Measurements from ENCODE around the gene PCYT1B.

Gene PCYT1B

DNA sequence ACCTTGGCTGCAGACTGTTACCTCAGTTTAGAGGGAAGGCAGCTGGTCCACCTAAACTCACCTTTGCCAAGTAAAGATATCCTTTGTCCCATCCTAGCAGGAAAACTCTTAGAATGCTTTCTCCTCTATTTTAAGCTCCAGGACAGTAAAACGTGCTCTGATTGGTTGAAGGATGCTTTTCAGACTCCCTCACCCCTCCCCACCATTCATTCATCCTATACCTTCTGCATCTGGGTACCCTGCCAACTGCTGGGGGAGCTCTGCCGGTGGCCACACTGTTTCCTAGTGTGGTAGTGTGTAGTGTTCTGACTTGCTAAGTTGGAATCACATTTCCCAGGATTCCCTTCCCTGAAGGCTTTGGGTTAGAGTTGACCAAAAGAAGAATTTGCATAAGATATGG lies 26.3 kb upstream of the PCYT1B start:
- Histone ChIP-seq H3K9ac (no peak overlapping the region), H3K36me3 (ENCODE audit: insufficient read depth) (no peaks in the 10 kb centered on the region), H3K4me3 (IDR thresholded peaks at IDR 0.05; ENCODE audit: insufficient read depth, low read depth, low read length) (no peak overlapping the region), H3K27ac (no peak overlapping the region), H3K27me3 (ENCODE audit: insufficient read depth, low read depth) (no peaks in the 10 kb centered on the region), H4K20me1 (ENCODE audit: insufficient read depth) (no peaks in the 10 kb centered on the region), H3K79me2 (ENCODE audit: insufficient read depth, low read depth) (no peaks in the 10 kb centered on the region), H3K4me1 (ENCODE audit: low read depth, poor library complexity, severe bottlenecking) (no peaks in the 10 kb centered on the region), H3K4me2 (no peak overlapping the region), H2AFZ (ENCODE audit: low read depth) (no peak overlapping the region)
- TF ChIP-seq, protein P1, sequence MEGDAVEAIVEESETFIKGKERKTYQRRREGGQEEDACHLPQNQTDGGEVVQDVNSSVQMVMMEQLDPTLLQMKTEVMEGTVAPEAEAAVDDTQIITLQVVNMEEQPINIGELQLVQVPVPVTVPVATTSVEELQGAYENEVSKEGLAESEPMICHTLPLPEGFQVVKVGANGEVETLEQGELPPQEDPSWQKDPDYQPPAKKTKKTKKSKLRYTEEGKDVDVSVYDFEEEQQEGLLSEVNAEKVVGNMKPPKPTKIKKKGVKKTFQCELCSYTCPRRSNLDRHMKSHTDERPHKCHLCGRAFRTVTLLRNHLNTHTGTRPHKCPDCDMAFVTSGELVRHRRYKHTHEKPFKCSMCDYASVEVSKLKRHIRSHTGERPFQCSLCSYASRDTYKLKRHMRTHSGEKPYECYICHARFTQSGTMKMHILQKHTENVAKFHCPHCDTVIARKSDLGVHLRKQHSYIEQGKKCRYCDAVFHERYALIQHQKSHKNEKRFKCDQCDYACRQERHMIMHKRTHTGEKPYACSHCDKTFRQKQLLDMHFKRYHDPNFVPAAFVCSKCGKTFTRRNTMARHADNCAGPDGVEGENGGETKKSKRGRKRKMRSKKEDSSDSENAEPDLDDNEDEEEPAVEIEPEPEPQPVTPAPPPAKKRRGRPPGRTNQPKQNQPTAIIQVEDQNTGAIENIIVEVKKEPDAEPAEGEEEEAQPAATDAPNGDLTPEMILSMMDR (conservative IDR thresholded peaks at IDR 0.05; ENCODE audit: low read depth, low read length) = no peak

DNA sequence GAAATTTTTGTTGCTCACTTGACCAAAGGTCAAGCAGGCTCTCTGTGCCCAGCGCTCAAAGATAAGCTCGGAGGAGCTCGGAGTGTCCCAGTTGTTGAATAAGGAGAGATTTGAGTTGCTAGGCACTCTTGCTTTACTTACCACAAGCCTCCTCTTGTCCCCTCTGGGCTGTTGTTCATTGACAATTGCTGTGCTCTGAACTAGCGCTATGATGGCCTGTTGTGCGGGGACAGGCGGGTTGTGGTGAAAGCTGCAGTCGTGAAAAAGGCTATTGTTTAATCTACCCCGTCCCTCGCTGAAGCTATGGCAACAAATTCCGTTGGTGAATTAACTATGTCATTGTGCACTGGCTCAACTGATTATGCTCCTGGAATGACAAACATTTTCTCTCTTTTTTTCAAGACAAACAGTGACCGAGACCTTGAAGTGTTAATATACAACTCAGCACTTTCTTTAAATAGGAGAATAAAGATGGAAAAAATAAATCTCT lies 25.6 kb upstream of the PCYT1B start:
- H3K4me2 ChIP-seq = no peak overlapping the region
- no peak overlapping the region for H2AFZ ChIP-seq (ENCODE audit: low read depth)

DNA sequence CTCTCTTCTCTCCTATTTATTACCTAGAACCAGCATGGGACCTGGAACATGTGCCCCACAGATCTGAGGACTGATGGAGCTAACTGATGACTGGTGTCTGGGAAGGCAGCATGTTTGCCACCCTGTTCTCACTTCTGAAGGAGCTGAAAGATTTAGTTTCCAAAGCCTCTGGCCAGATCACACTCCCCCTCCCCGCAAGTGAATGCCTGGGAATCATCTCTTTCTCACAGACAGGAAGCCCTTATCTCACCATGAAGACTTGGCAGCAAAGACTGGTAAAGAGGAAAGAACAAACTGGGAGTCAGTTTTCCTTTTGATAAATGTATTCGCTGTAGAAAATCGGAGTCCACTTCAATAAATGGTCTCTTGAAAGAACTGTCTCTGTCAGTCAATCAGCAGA lies 21.0 kb upstream of the PCYT1B start:
- Histone ChIP-seq H3K27ac (no peak overlapping the region), H3K27me3 (ENCODE audit: insufficient read depth, low read depth) (no peaks in the 10 kb centered on the region)

More for the DNA sequence above, 25.6 kb upstream of the PCYT1B start:
- Histone ChIP-seq H3K9ac (no peak overlapping the region), H3K27me3 (ENCODE audit: insufficient read depth, low read depth) (no peaks in the 10 kb centered on the region), H3K36me3 (ENCODE audit: insufficient read depth) (no peaks in the 10 kb centered on the region), H3K4me3 (IDR thresholded peaks at IDR 0.05; ENCODE audit: insufficient read depth, low read depth, low read length) (no peak overlapping the region), H3K4me1 (ENCODE audit: low read depth, poor library complexity, severe bottlenecking) (no peaks in the 10 kb centered on the region), H3K27ac (no peak overlapping the region), H3K79me2 (ENCODE audit: insufficient read depth, low read depth) (no peaks in the 10 kb centered on the region), H4K20me1 (ENCODE audit: insufficient read depth) (no peaks in the 10 kb centered on the region)
- TF ChIP-seq, protein P1 (conservative IDR thresholded peaks at IDR 0.05; ENCODE audit: low read depth, low read length) = no peak

DNA sequence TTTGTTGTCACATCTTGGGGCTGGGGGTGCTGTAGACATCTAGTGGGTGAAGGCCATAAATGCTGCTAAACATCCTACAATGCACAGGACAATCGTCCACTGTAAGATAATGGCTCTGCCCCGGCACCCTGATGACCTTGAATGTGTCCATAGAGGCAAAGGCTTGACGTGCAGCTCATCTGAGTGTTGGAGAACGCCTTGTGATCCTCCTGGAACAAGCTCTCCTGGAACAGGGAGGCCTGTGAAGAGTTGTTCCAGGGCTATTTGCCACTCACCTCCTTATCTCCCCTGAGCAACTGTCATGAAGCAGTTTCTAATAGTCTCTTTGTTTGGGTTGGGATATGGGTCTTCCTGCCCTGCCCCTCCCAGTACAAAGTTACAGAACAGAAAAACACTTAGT lies 15.2 kb upstream of the PCYT1B start:
- no peaks in the 10 kb centered on the region for H3K36me3 ChIP-seq (ENCODE audit: insufficient read depth)

More for the DNA sequence above, 21.0 kb upstream of the PCYT1B start:
- no peak overlapping the region for H3K4me2 ChIP-seq
- H3K4me3 ChIP-seq (IDR thresholded peaks at IDR 0.05; ENCODE audit: insufficient read depth, low read depth, low read length) = no peak overlapping the region
- no peaks in the 10 kb centered on the region for H3K4me1 ChIP-seq (ENCODE audit: low read depth, poor library complexity, severe bottlenecking)
- H3K36me3 ChIP-seq (ENCODE audit: insufficient read depth) = no peaks in the 10 kb centered on the region
- H3K79me2 ChIP-seq (ENCODE audit: insufficient read depth, low read depth) = no peaks in the 10 kb centered on the region
- no peak overlapping the region for H3K9ac ChIP-seq
- H2AFZ ChIP-seq (ENCODE audit: low read depth) = no peak overlapping the region
- TF ChIP-seq, protein P1 (conservative IDR thresholded peaks at IDR 0.05; ENCODE audit: low read depth, low read length) = no peak
- H4K20me1 ChIP-seq (ENCODE audit: insufficient read depth) = no peaks in the 10 kb centered on the region

More for the DNA sequence above, 15.2 kb upstream of the PCYT1B start:
- Histone ChIP-seq H3K4me3 (IDR thresholded peaks at IDR 0.05; ENCODE audit: insufficient read depth, low read depth, low read length) (no peak overlapping the region), H3K27ac (no peak overlapping the region), H2AFZ (ENCODE audit: low read depth) (no peak overlapping the region), H3K79me2 (ENCODE audit: insufficient read depth, low read depth) (no peaks in the 10 kb centered on the region), H4K20me1 (ENCODE audit: insufficient read depth) (no peaks in the 10 kb centered on the region), H3K9ac (no peak overlapping the region), H3K4me1 (ENCODE audit: low read depth, poor library complexity, severe bottlenecking) (no peaks in the 10 kb centered on the region), H3K27me3 (ENCODE audit: insufficient read depth, low read depth) (no peaks in the 10 kb centered on the region), H3K4me2 (no peak overlapping the region)
- TF ChIP-seq, protein P1 (conservative IDR thresholded peaks at IDR 0.05; ENCODE audit: low read depth, low read length) = no peak

Measured in KMS-11 (cell line).